NCI-H526 (cell line): ENCODE results near the gene COL4A6.

Experiments
- DNase-seq, 2 experiments: peaks; one replicate each; lab custom pipeline; 2025; lab: John Stamatoyannopoulos, UW

COL4A6 gene

DNA sequence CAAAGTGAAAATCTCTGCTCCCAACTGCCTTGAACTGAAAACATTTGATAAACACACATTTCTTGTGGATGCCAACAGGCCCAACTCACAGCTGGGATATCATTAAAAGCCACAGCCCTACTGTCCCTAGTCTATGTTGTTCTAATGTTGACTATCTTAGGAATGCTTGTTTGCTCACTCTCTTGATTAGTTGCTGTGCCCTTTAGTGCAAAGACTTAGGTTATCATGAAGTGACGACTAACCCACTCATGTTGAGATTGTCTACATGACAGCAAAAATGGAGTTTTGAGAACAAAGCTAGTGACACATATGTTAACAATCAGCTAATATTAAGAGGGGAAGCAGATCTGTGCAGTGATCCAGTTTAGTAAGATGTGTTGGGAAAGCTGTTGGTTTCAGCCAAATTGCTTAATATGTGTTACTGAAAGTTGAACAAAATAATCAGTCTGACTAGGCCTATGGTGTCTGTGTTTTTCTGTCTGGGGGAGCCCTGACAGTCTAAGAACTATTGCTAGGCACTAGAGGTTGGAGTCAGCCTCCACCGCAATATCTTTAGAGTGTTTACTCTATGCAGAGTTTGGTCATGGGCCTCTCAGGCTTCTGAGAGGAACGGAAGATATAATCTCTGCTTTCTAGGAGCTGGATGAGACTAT is 221.2 kb downstream of the COL4A6 start:
- DNase-seq = no peak

- no peak for DNase-seq
Observed at GRCh38 chrX:108216405-108216804, 221.8 kb downstream of the COL4A6 start.

GRCh38 chrX:108211301-108211700 is 226.9 kb downstream of the COL4A6 start:
- no peak for DNase-seq

GRCh38 chrX:108209006-108209554 is 229.1 kb downstream of the COL4A6 start:
- no peak for DNase-seq

- no peak for DNase-seq
Observed at GRCh38 chrX:108203540-108203939, 234.7 kb downstream of the COL4A6 start.

DNA sequence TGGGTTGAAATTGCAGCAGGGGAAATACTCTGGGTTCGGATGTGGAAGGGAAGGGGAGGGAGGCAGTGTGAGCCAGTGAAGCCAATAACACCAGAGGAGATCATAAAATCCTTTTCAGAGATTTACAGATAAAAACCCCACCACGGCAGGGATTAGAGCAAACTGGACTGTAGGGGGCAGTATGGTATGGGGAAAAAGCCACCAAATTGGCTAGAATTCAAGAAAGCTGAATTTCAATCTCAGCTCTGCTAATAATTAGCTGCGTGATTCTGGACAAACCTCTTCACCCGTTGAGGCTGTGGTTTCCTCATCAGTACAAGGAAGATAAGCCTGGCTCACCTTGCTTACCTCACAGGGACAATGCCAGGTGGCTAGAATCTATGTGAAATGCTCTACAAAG is 238.5 kb downstream of the COL4A6 start:
- peak; percentile 15 to 48 for DNase-seq

- DNase-seq = no peak
Observed at GRCh38 chrX:108199041-108199440, 239.2 kb downstream of the COL4A6 start.

GRCh38 chrX:108198420-108198819 is 239.8 kb downstream of the COL4A6 start:
- no peak for DNase-seq

GRCh38 chrX:108186811-108187210 is 251.4 kb downstream of the COL4A6 start:
- DNase-seq = no peak

DNA sequence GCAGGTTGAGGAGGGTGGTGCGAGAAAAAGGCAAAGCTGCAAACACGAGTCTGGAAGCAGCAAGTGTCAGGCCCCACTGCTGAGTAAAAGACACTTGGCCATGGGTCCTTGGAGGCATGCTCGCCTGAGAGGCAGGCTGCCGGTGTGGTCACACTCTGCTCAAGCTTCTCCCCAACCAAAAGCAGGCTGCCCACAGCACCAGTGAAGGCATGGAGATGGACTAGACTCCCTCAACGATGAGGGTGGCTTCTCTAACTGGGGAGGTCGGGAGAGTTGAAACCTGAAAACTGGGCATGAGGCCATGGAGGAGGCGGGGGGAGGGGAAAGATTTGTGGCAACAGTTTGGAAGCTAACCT is 260.1 kb downstream of the COL4A6 start:
- no peak for DNase-seq

DNA sequence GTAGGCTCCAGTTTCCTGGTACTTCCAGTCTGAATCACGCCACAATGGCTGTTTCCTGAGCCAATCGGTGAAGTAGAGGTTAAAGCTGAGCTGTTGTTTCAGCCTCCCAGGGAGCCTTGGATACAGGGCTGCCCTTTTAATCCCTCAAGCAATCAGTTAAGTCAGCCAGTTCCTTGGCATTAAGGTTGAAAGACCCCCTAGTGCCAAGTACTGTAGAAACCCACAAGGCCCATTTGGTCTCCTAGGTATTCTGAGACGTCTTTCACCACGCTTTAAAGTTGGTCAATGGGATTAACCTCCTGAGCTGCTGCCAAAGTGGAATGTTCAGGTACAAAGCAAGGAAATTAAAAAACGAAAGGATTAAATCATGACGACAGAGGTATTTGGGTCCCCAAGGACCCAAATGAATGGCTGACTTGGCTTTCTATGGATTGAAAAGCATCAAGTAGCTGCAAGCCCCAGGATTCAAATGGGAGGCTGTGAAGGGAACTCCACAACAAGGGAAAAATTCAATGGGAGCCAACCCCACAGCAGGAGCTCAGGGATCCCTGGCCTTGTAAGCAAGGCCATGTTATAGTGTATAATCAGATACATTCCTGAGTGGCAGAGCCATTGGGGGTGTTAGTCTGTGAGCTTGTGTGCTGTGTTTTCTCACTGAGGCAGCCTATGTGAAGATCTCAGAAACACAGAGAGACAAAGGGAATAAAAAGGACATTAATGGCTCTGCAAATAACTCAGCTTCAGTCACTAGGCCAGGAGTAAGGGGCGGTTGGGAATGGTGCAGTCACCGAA is 260.7 kb downstream of the COL4A6 start:
- DNase-seq = no peak

- DNase-seq = no peak
Observed at GRCh38 chrX:108173874-108174273, 264.3 kb downstream of the COL4A6 start.

DNA sequence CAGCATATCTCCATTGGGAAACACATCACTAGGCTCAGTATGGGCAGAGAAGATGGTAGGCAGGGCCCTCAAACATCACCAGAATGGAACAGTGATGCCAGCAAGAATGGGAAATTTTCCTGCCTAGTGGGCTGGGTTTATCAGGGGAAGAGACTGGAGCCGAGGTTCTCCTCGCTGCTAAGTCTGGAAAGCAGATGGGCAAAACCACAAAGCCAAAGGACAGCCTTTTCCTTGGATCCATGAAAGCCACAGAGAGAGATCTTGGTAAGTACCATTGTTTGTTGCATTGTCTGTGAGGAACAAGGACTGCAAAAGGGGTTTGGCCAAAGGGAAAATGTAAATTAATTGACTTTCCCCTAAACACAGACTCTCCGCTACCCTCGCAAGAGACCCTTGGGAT is 266.6 kb downstream of the COL4A6 start:
- no peak for DNase-seq

- DNase-seq = no peak
Observed at GRCh38 chrX:108169768-108170167, 268.5 kb downstream of the COL4A6 start.

DNA sequence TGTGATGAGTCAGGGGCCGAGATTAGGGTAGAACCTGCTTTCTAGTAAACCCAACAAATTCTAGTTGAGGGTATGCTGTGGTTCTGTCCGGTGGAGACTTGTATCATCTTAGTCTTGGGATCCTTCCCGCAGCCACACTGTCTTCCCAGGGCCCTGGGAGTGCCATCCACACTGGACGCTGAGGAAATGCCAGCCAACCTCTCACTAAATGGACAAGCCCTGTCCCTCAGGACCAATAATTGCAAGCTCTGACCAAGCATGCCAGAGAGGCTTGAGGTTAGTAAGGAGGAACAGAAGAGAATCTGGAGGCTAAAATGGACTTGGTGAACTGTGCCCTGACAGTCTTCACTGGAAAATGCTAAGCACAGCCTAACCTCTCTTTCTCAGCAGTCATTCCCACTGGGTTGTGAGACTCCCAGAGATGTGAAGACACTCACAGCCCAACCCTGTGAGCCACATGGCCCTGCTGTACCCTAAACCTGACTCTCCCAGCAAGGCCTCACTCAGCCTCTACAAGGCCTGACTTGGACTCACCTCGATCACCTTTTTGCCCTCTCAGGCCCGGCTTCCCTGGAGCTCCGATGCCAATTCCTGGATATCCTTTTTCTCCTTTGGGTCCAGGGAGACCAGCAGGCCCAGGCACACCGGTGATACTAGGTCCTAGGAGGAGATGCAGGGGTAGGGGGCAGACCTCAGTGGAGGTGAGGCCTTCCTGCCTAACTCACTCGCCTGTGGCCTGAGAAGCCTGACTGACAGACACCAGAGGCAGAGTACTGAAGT is 269.1 kb downstream of the COL4A6 start:
- no peak for DNase-seq

DNA sequence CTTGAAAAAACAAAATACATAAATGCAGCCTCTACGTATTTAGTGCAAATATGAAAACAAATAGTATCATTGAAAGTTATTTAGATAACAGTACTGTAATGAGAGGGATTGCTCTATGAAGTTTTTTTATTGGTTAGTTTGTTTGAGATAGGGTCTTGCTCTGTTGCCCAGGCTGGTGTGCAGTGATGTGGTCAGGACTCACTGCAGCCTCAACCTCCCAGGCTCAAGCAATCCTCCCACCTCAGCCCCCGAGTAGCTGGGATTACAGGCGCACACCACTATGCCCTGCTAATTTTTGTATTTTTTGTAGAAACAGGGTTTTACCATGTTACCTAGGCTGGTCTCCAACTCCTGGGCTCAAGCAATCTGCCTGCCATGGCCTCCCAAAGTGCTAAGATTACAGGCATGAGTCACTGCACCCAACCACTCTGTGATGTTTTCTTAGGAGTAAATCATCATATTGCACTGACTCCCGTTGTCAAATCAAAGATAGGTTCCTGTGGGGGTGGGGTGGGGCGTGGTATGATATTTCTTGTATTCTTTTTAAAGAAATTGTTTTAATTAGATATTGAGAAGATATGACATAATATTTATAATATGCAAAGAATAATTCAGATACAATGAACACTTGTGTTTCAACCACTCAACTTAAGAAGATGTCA is 270.9 kb downstream of the COL4A6 start:
- no peak for DNase-seq

- peak; percentile 0 to 48 for DNase-seq
Observed at GRCh38 chrX:108165383-108166111, 272.7 kb downstream of the COL4A6 start.

DNA sequence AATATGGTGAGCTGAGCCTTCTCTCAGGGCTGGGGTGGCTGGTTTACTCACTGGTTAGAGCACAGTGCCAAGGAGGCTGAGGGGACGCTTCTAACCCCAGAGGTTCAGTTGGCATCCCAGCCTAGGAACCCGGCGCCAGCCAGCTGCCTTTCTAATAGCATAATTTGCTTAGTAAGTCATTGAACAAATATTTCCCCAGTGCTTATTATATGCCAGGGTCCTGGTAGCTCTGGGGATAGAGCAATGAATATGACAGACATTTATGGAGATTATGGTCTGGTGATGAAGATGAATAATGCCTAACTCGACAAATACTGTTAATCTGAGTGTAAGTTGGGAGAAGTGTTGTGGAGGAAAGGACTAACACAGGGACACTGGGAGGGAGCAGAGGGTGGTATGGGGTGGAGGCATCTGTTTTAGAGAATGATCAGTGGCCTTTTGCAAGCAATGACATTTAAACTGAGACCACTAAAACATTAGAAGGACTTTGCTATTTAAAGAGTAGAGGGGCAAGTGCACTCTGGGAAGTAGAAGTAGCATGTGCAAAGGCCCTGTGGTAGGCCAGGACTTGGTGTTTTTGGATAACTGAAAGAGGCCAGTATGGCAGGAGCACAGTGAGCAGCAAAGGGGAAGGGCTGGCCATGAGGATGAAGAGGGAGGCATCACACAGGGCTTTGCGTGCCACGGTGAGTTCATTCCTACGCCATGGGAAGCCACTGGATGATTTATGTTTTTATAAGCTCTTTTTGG is 274.7 kb downstream of the COL4A6 start:
- peak; percentile 7 to 23 for DNase-seq

DNA sequence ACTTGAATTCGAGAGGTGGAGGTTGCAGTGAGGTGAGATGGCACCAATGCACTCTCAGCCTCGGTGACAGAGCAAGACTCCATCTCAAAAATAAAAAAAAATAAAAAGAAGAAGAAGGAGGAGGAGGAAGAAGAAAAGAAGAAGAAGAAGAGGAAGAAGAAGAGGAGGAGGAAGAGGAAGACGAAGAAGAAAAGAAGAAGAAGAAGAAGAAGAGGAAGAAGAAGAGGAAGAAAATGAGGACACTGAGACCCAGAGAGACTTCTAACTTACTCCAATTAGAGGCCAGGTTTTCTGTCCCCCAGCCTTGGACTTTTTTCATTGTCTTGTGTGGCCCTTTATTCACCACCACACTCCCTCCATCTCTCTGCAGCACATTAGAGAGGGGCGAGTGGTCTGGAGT is 276.0 kb downstream of the COL4A6 start:
- DNase-seq = no peak

- DNase-seq = no peak
Observed at GRCh38 chrX:108160309-108160708, 277.9 kb downstream of the COL4A6 start.
